Fibroblast of pulmonary artery (primary cell): Measurements from ENCODE around the gene TUBA1B.

Source experiments
- DNase-seq: peaks from one replicate; pipeline ENCODE4 v3.0.0-alpha.2; 2010; ENCODE audit warnings: low read depth
- H3K4me3 ChIP-seq: replicated peaks from 2 replicates; pipeline ENCODE4 v1.5.1; 2011; ENCODE audit warnings: low read depth, mild to moderate bottlenecking, control low read depth, low read length, moderate library complexity
- TF ChIP-seq, protein P1 (sequence below): IDR thresholded peaks from 2 replicates; pipeline ENCODE4 v1.5.1; 2011; ENCODE audit warnings: mild to moderate bottlenecking, control low read depth, low read length, inconsistent platforms; ENCODE audit errors: missing control alignments

The TUBA1B gene

DNA sequence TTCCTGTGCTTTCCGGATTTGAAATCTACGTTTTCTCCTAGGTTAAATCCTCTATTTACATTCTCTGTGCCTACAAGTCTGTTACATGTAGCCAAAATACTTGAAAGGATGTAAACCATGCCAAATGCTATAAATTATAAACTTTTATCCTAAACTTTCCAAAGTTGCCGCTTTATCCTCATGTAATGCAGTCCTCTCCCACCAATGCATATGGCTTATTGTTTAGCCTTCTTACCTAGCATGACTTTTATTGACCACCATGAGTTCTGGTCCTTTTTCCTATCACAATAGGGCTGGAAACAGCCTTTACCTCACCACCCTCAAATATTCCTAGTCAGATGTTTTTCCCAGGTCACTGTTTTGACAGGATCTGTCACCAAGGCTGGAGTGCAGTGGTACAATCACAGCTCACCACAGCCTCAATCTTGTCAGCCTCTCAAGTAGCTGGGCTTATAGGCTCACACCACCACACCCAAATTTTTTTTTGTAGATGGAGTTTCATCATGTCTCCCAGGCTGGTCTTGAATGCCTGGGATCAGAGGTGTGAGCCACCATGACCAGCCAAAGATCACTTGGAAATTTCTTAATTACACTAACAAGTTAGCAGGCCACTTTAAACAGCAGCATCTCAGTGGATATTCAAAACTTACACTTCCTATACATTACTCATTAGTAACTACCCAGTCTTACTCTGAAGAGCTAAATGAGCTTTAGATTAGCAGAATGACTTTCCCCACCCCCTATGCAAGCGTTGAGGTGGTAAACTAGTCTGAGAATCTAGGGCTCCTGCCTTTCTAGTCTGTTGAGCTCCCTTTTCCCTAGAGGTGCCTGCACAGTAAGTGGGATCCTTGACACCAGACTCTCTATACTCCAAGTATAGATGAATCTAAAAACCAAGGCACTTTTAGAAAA is 4.1 kb downstream of the TUBA1B start:
- DNase-seq, result no peak
- H3K4me3 ChIP-seq, result no peak overlapping the region
- TF ChIP-seq, protein P1, sequence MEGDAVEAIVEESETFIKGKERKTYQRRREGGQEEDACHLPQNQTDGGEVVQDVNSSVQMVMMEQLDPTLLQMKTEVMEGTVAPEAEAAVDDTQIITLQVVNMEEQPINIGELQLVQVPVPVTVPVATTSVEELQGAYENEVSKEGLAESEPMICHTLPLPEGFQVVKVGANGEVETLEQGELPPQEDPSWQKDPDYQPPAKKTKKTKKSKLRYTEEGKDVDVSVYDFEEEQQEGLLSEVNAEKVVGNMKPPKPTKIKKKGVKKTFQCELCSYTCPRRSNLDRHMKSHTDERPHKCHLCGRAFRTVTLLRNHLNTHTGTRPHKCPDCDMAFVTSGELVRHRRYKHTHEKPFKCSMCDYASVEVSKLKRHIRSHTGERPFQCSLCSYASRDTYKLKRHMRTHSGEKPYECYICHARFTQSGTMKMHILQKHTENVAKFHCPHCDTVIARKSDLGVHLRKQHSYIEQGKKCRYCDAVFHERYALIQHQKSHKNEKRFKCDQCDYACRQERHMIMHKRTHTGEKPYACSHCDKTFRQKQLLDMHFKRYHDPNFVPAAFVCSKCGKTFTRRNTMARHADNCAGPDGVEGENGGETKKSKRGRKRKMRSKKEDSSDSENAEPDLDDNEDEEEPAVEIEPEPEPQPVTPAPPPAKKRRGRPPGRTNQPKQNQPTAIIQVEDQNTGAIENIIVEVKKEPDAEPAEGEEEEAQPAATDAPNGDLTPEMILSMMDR, result no peak

DNA sequence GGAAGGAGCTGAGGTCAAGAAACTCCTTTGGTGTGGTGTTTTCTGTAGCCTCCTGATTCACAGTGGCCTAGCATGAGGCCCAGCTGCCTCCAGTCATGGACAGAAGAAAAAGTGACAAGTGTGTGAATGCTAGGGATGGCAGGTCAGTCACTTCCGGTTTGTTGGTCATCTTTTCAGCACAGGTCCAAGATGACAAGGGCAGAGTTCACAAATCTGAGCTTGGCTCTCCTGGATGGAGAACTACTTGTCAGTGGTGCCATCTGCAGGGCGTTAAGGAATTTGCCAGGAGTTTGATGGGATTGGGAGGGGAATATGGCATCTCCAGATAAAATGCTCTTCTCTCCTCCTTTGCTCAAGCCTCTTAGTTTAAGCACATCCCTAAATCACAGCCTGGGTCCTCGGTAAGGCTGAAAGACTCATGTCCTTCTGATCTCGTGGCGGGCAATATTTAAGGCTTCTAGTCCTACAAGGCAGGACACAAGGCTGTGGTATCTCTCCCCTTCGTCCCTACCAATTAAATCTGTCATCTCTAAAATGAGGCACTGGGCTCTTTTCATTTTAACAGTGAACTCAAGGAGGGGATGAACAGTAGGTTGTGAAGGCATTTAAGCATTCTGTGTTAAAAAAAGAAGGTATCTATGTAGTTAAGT is 10.0 kb downstream of the TUBA1B start:
- no peak overlapping the region for H3K4me3 ChIP-seq
- TF ChIP-seq, protein P1, result peak; percentile 83
- DNase-seq, result peak; percentile 80

DNA sequence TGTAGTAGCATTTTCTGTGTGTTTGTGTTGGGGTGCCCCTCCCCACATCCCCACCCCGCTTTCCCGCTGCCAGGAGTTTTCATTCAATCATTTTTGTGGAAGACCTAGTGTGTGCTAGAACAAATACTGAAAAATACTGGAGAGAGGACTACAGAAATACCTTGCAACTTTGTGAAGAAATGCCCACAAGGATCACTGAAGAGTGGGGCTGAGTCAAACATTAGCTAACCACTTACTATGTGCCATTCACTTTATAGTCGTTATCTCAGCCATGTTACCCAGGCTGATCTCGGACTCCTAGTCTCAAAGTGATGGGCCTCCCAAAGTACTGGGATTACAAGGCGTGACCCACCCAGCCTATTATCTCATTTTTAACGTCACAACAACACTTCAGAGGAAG is 20.0 kb downstream of the TUBA1B start:
- no peak for DNase-seq
- H3K4me3 ChIP-seq, result peak overlapping the region; percentile 92
- TF ChIP-seq, protein P1, result no peak

DNA sequence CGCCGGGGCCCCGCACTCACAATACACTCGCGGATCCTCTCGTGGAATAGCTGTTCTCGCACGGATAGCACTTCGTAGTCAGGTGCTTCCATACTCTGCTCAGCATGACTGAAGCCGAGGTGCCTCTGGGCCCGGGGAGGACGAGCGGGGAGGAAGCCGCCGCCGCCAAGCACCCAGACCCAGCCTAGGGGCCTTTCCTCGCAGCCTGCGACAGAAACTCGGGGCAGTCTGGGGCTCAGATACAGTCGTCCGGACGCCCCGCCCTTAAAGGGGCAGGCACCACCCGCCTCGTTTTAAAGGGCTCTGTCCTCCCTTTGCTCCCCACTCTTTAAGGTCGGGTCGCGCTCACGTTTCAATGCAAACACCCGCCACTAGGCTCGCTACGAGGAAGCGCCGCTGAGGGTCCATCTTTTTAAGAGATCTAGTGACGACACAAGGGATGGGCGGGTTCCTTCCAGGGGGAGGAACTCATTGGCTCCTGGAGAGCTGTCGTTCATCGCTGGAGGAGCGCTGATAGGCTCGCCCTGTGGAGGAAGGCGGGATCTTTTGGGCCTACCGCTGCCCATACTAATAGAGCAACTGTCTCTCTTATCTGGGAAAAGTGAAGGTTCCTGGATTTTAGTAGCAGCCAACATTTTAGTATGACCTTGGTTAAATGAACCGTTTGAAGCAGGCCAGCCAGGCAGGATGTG is 20.6 kb downstream of the TUBA1B start, which contains the start of gene LMBR1L:
LMBR1L (minus strand) TSS at position 384 of the 692 bp plus-strand sequence; CDS start at position 92, 292 bp downstream.
- H3K4me3 ChIP-seq, result peak within 1 kb of the TSS; percentile 92
- peak; percentile 99 for DNase-seq
- TF ChIP-seq, protein P1, result peak; percentile 44

DNA sequence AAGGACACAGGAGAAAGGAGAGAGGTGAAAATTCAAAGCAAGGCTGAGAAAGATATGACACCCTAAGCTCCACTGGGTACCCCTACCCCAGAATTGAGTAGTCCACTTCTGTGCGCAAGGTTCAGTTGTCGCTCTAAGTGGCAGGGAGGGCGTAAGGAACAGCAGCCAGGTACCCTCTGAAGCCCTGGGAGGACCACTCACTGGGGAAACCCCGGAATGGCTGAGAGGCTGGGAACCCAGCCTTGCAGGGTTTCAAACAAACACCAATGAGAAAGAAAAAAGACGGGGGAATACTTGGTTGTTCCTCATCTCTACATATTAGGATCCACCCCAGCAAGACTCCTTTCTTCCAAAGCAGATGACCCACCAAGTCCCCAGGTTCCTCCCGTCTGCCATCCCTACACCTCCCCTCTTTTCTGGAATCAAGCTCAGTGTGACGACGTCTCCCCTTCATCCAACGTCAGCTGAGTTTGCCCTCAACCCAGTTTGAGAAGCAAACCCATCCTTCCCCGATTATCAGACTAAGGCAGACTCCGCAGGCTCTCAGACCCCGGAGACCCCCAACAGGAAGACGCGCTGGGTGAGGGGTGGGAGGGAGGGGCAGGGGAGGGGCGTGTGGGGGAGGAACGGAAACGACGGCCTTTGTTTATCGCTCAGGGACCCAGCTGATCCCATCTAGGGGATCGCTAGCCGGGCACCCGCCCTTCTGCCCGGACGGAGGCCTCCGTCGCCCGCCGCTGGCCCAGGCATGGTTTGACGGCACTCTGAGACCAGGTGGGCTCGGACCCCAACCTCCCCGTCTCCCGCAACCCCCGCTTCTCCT is 21.3 kb downstream of the TUBA1B start:
- peak overlapping the region; percentile 92 for H3K4me3 ChIP-seq
- TF ChIP-seq, protein P1, result no peak
- DNase-seq, result no peak

DNA sequence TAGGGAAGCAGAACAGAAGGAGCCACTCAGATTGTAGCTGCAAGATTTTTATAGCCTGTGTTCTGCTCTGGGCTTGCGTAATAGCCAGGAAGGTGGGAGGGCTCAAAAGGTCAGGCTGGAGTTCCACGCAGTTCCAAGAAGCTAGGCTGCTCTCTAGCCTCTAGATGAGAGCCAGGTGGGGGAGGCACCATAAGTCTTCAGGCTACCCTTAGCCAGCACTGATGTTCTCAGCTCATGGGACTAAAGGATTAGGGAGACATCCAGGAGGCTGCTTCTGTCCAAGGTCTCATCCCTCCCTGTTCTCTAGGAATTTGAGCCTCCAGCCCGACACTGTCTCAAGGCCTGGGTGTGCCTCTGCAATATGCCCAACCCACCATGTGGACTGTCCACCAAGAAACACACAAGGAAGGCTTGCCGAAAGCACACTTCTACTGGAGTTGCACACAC is 22.2 kb downstream of the TUBA1B start:
- TF ChIP-seq, protein P1, result no peak
- peak overlapping the region; percentile 92 for H3K4me3 ChIP-seq
- DNase-seq, result peak; percentile 77
